PC-3 (cell line): ENCODE measurements around the gene DNAH14. TPM values are rescaled to one million over a fixed set of nuclear protein-coding genes. Genes with fewer than 3 reads are reported as not detected.

ENCODE experiments used
- ATAC-seq: fragments of 200-7000 bp; cut with Tn5 transposase; 2 replicates; pipeline ENCODE4 v1.9.1; 2020; ENCODE audit warnings: mild to moderate bottlenecking, moderate library complexity
- BruUV-seq: library from RNA; stranded (reverse); fragments of 400-500 nt; replicated peaks from 2 replicates; lab custom pipeline; 2021; lab: Mats Ljungman, UMichigan
- CTCF ChIA-PET: fragments of 300-600 bp; sonication (Branson Sonifier 250); formaldehyde crosslinking; loops from one replicate; lab custom pipeline; 2022; ENCODE audit warnings: antibody characterized with exemption; lab: Charles Lee
- POLR2A ChIA-PET: fragments of 300-600 bp; sonication (Branson Sonifier 250); formaldehyde crosslinking; loops from one replicate; lab custom pipeline; 2022; ENCODE audit warnings: antibody characterized with exemption; ENCODE audit not compliant: unreplicated experiment; lab: Charles Lee
- DNase-seq: peaks from one replicate; pipeline ENCODE4 v3.0.0-alpha.2; 2015
- H2AFZ ChIP-seq: fragments of 300-600 bp; sonication (generic); 2 replicates; pipeline ENCODE4 v1.6.0; 2016; ENCODE audit warnings: antibody characterized with exemption, low read length
- H3F3A ChIP-seq: fragments of 300-600 bp; sonication (generic); one replicate; pipeline ENCODE4 v1.6.0; 2017; ENCODE audit warnings: antibody characterized with exemption, low read length, control low read depth, mild to moderate bottlenecking; ENCODE audit not compliant: unreplicated experiment
- H3K27ac ChIP-seq: fragments of 300-600 bp; sonication (generic); 2 replicates; pipeline ENCODE4 v1.5.1; 2016; ENCODE audit warnings: mild to moderate bottlenecking, low read length
- H3K27me3 ChIP-seq: fragments of 300-600 bp; sonication (generic); 2 replicates; pipeline ENCODE4 v1.6.1; 2016; ENCODE audit warnings: low read length, mixed read lengths
- H3K36me3 ChIP-seq: fragments of 300-600 bp; sonication (generic); 2 replicates; pipeline ENCODE4 v1.6.1; 2016; ENCODE audit warnings: low read depth, mixed run types, low read length, mixed read lengths
- H3K4me1 ChIP-seq: fragments of 300-600 bp; sonication (generic); 2 replicates; pipeline ENCODE4 v1.5.1; 2016; ENCODE audit warnings: low read length; ENCODE audit not compliant: insufficient read depth
- H3K4me2 ChIP-seq: fragments of 300-600 bp; sonication (generic); 2 replicates; pipeline ENCODE4 v1.6.0; 2016; ENCODE audit warnings: low read length
- H3K4me3 ChIP-seq: fragments of 300-600 bp; sonication (generic); 2 replicates; pipeline ENCODE4 v1.5.1; 2016; ENCODE audit warnings: mild to moderate bottlenecking, low read length, mixed read lengths
- H3K79me2 ChIP-seq: fragments of 300-600 bp; sonication (generic); 2 replicates; pipeline ENCODE4 v1.6.1; 2017; ENCODE audit warnings: low read length, mixed read lengths
- H3K9ac ChIP-seq: fragments of 300-600 bp; sonication (generic); 2 replicates; pipeline ENCODE4 v1.6.0; 2016; ENCODE audit warnings: mild to moderate bottlenecking, low read length
- H3K9me2 ChIP-seq: fragments of 300-600 bp; sonication (generic); replicated peaks from 2 replicates; pipeline ENCODE4 v1.6.1; 2016; ENCODE audit warnings: mixed run types, low read length, mixed read lengths
- H3K9me3 ChIP-seq: fragments of 300-600 bp; sonication (generic); 2 replicates; pipeline ENCODE4 v1.6.1; 2016; ENCODE audit warnings: low read length, mixed read lengths
- H4K20me1 ChIP-seq: fragments of 300-600 bp; sonication (generic); 2 replicates; pipeline ENCODE4 v1.6.1; 2016; ENCODE audit warnings: low read length, mixed read lengths
- CTCF ChIP-seq: fragments of 300-600 bp; sonication (generic); conservative IDR thresholded peaks from 2 replicates; pipeline ENCODE4 v1.5.1; 2017; ENCODE audit warnings: antibody characterized with exemption, low read depth, mild to moderate bottlenecking, low read length
- EZH2 ChIP-seq: fragments of 300-600 bp; sonication (generic); IDR thresholded peaks from one replicate; pipeline ENCODE4 v1.6.1; 2017; ENCODE audit warnings: antibody characterized with exemption, mild to moderate bottlenecking, low read length; ENCODE audit not compliant: unreplicated experiment
- EZH2phosphoT487 ChIP-seq: fragments of 300-600 bp; sonication (generic); IDR thresholded peaks from 2 replicates; pipeline ENCODE4 v1.6.1; 2018; ENCODE audit warnings: mild to moderate bottlenecking, antibody characterized with exemption, low read length, borderline replicate concordance
- intact Hi-C: fragments of 100-400 bp; cut with micrococcal nuclease; formaldehyde crosslinking; loops from 2 replicates; pipeline ENCODE4 v1.9.0; 2023
- total RNA-seq: library from RNA; depleted of rRNA; stranded (reverse); fragments of >200 nt; gene quantifications from 2 replicates; pipeline ENCODE4 v1.2.3, GENCODE V29; 2014

Gene DNAH14
- total RNA-seq, 1 experiment from 2014 or later: 42.8 TPM

GRCh38 chr1:225415967-225416745, 486.7 kb downstream of the DNAH14 start:
- H4K20me1 ChIP-seq: 0 out of 2 replicates have a peak, but pooled peaks cover 7% of the 10 kb centered on the region
- no peak overlapping the region for H3K9ac ChIP-seq
- H3K4me2 ChIP-seq: no peak overlapping the region
- H3K27ac ChIP-seq: no peak overlapping the region
- peaks cover 15% of the 10 kb centered on the region for H3K4me1 ChIP-seq
- peaks cover 5% of the 10 kb centered on the region for H3K79me2 ChIP-seq
- no peak for TF ChIP-seq CTCF
- no peak for TF ChIP-seq EZH2phosphoT487
- TF ChIP-seq EZH2: no peak
- BruUV-seq: no TSS peak
- H3K9me2 ChIP-seq: no peaks in the 10 kb centered on the region
- H3K4me3 ChIP-seq: no peak overlapping the region
- ATAC-seq (no peak), DNase-seq (no peak)
- intact Hi-C loops: no loop called here
- H3F3A ChIP-seq: no peaks in the 10 kb centered on the region
- H3K27me3 ChIP-seq: no peaks in the 10 kb centered on the region
- ChIA-PET POLR2A (no interaction called here), CTCF (no interaction called here)
- no peak overlapping the region for H2AFZ ChIP-seq
- H3K36me3 ChIP-seq: peaks cover 71% of the 10 kb centered on the region; the same call in 1 of the 2 replicates
- H3K9me3 ChIP-seq: no peaks in the 10 kb centered on the region

- peaks cover 61% of the 10 kb centered on the region; the same call in 1 of the 2 replicates for H3K36me3 ChIP-seq
- no TSS peak for BruUV-seq
- H3K9ac ChIP-seq: no peak overlapping the region
- DNase-seq (no peak), ATAC-seq (peak; percentile 48)
- H3K4me1 ChIP-seq: peaks cover 22% of the 10 kb centered on the region
- H3K4me2 ChIP-seq: no peak overlapping the region
- intact Hi-C loops: loop anchor here (1.0 kb wide), 1 partner anchor 99 kb away; no protein-coding TSS in a partner anchor
- no peak overlapping the region for H2AFZ ChIP-seq
- no peaks in the 10 kb centered on the region for H3F3A ChIP-seq
- no peak overlapping the region for H3K27ac ChIP-seq
- CTCF ChIA-PET: interaction anchor here (1.2 kb wide), 1 partner anchor 100 kb away, joined by 3 read pairs; no protein-coding TSS in a partner anchor
- no peak overlapping the region for H3K4me3 ChIP-seq
- H3K9me3 ChIP-seq: no peaks in the 10 kb centered on the region
- POLR2A ChIA-PET: no interaction called here
- no peaks in the 10 kb centered on the region for H3K27me3 ChIP-seq
- TF ChIP-seq EZH2phosphoT487: no peak
- peaks cover 23% of the 10 kb centered on the region for H3K79me2 ChIP-seq
- H3K9me2 ChIP-seq: no peaks in the 10 kb centered on the region
- peaks cover 15% of the 10 kb centered on the region; the same call in 1 of the 2 replicates for H4K20me1 ChIP-seq
Observed at GRCh38 chr1:225418059-225418458, 488.6 kb downstream of the DNAH14 start.

GRCh38 chr1:225418598-225418997, 489.1 kb downstream of the DNAH14 start:
- H3K27ac ChIP-seq: no peak overlapping the region
- CTCF ChIA-PET: interaction anchor here (1.2 kb wide), 1 partner anchor 100 kb away, joined by 3 read pairs; no protein-coding TSS in a partner anchor
- H4K20me1 ChIP-seq: peaks cover 20% of the 10 kb centered on the region; the same call in 1 of the 2 replicates
- no TSS peak for BruUV-seq
- intact Hi-C loops: loop anchor here (1.0 kb wide), 1 partner anchor 99 kb away; no protein-coding TSS in a partner anchor
- H2AFZ ChIP-seq: no peak overlapping the region
- no peak overlapping the region for H3K4me2 ChIP-seq
- ATAC-seq (peak; percentile 48), DNase-seq (peak; percentile 54)
- H3K9me2 ChIP-seq: no peaks in the 10 kb centered on the region
- H3K9ac ChIP-seq: no peak overlapping the region
- H3K79me2 ChIP-seq: peaks cover 28% of the 10 kb centered on the region
- no peaks in the 10 kb centered on the region for H3F3A ChIP-seq
- POLR2A ChIA-PET: no interaction called here
- H3K9me3 ChIP-seq: no peaks in the 10 kb centered on the region
- H3K36me3 ChIP-seq: peaks cover 56% of the 10 kb centered on the region; the same call in 1 of the 2 replicates
- H3K4me1 ChIP-seq: peaks cover 27% of the 10 kb centered on the region
- no peak overlapping the region for H3K4me3 ChIP-seq
- no peaks in the 10 kb centered on the region for H3K27me3 ChIP-seq
- TF ChIP-seq EZH2 (no peak), CTCF (peak; percentile 29; the same call in 1 of the 2 replicates)
